RPMI7951 (cell line): ENCODE data around the gene INCENP. TPM values are rescaled to one million over a fixed set of nuclear protein-coding genes. Genes with fewer than 3 reads are reported as not detected.

ENCODE experiments used
- DNase-seq: peaks from one replicate; pipeline ENCODE4 v3.0.0-alpha.2; 2012; ENCODE audit warnings: low read depth
- total RNA-seq: library from RNA; depleted of rRNA; stranded (reverse); fragments of >200 nt; shearing (Covaris generic); gene quantifications from 2 replicates; pipeline ENCODE4 v1.2.3, GENCODE V29; 2014

Gene INCENP
- total RNA-seq, 1 experiment from 2014 or later = 89.0 TPM

- peak; percentile 61 for DNase-seq
Observed at GRCh38 chr11:62124186-62125113, 639 bp downstream of the INCENP start.

GRCh38 chr11:62125316-62125715 lies 1.5 kb downstream of the INCENP start:
- no peak for DNase-seq

GRCh38 chr11:62125881-62126280 lies 2.1 kb downstream of the INCENP start:
- peak; percentile 38 for DNase-seq

- DNase-seq = no peak
Observed at GRCh38 chr11:62127426-62127825, 3.6 kb downstream of the INCENP start.

- no peak for DNase-seq
Observed at GRCh38 chr11:62127941-62128770, 4.3 kb downstream of the INCENP start.

GRCh38 chr11:62128835-62129234 lies 5.0 kb downstream of the INCENP start:
- no peak for DNase-seq

GRCh38 chr11:62129590-62130282 lies 5.9 kb downstream of the INCENP start:
- no peak for DNase-seq

GRCh38 chr11:62130283-62131169 lies 6.7 kb downstream of the INCENP start:
- DNase-seq = no peak

- DNase-seq = no peak
Observed at GRCh38 chr11:62131170-62131464, 7.3 kb downstream of the INCENP start.

GRCh38 chr11:62132191-62132590 lies 8.4 kb downstream of the INCENP start:
- DNase-seq = peak; percentile 34

- no peak for DNase-seq
Observed at GRCh38 chr11:62132689-62133293, 9.0 kb downstream of the INCENP start.

GRCh38 chr11:62133328-62134065 lies 9.7 kb downstream of the INCENP start:
- no peak for DNase-seq

GRCh38 chr11:62137276-62137861 lies 13.6 kb downstream of the INCENP start:
- no peak for DNase-seq

GRCh38 chr11:62137881-62138629 lies 14.2 kb downstream of the INCENP start:
- DNase-seq = no peak

- DNase-seq = no peak
Observed at GRCh38 chr11:62138630-62139425, 15.0 kb downstream of the INCENP start.

- no peak for DNase-seq
Observed at GRCh38 chr11:62139526-62140303, 15.9 kb downstream of the INCENP start.
